Stimulated activated CD8-positive, alpha-beta memory T cell treated with anti-CD3 and anti-CD28 coated beads, Interleukin-15, amount 100 ng/mL, for 24 hours (primary cell): Measurements from ENCODE around the gene ERRFI1.

Source experiments
- DNase-seq: peaks from one replicate; pipeline ENCODE4 v3.0.0-alpha.2; 2020; ENCODE audit warnings: low read depth

The ERRFI1 gene

GRCh38 chr1:8018492-8019228 is 7.4 kb downstream of the ERRFI1 start:
- DNase-seq: no peak

- DNase-seq: no peak
Observed at GRCh38 chr1:8017495-8018197, 8.5 kb downstream of the ERRFI1 start.

- no peak for DNase-seq
Observed at GRCh38 chr1:8016895-8017241, 9.2 kb downstream of the ERRFI1 start.

GRCh38 chr1:8016210-8016894 is 9.8 kb downstream of the ERRFI1 start:
- no peak for DNase-seq

DNA sequence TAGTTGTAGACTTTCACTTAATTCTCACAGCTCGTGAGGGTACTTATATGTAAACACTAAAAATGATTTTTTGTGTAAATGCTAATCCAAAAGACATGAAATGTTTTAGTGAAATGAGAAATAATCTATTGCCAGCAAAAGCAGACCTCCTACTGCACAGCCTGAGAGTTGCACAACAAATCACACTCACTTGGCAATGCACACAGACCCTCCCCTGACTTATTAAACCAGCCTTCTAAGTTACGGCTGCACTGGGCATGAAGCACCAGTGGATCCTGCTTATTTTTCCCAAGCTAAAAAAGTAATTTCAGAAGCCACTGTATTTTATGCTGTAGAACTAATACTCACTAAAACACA is 10.3 kb downstream of the ERRFI1 start:
- no peak for DNase-seq

DNA sequence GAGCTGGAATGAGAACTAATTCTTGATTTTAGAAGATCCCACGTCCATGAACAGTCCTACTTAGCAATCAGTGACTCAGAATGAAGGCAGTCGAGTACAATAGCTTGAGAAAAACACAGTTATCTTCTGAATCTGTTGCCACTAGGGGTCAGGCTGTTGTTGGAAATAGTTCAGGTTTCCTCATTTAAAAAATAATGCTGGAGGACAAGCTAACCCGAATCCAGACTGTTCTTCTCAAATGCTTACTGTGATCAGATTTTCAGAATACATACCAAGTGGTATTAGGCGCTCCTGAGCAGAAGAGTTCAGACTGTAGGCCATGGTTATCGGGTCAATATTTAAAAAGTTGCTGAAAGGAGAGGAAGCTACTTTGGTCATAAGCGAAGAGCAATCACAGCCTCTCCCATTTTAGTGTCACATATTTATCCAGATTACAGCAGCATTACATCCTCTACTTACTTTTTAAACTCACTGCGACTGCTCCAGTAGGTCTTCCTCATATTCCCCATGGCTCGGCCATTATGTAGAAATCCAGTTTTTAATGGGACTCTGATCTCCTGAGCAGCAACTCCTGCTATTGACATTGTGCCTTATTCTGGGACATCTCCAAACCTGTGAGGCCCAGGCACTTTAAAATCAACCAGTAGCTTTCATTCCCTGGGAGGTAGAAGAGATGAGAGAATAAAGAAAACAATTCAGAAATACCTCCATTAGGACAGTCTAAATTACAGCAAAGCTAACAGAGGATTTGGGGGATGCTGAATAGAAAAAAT is 10.9 kb downstream of the ERRFI1 start:
- DNase-seq: no peak

GRCh38 chr1:8014381-8014988 is 11.6 kb downstream of the ERRFI1 start:
- no peak for DNase-seq

- DNase-seq: no peak
Observed at GRCh38 chr1:8013800-8014199, 12.3 kb downstream of the ERRFI1 start.

- DNase-seq: no peak
Observed at GRCh38 chr1:8013399-8013798, 12.7 kb downstream of the ERRFI1 start.

DNA sequence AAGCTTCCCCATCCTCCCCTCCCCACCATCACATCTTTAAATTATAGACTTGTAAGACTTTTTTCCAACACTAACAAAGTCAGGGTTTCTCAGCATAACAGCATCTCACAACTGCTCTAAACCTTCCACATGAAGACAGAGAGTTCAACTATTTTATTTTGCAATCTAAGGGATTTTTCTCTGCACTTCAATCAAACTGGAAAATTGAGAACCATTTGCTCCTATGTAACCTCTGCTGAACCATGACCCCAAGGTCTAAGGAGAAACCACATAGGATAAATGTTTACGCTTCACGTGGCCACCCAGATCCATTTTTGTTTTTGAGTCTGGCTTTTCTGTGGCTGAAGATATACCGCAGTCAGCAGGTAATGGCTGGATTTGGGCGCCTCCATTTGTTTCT is 13.2 kb downstream of the ERRFI1 start:
- no peak for DNase-seq

DNA sequence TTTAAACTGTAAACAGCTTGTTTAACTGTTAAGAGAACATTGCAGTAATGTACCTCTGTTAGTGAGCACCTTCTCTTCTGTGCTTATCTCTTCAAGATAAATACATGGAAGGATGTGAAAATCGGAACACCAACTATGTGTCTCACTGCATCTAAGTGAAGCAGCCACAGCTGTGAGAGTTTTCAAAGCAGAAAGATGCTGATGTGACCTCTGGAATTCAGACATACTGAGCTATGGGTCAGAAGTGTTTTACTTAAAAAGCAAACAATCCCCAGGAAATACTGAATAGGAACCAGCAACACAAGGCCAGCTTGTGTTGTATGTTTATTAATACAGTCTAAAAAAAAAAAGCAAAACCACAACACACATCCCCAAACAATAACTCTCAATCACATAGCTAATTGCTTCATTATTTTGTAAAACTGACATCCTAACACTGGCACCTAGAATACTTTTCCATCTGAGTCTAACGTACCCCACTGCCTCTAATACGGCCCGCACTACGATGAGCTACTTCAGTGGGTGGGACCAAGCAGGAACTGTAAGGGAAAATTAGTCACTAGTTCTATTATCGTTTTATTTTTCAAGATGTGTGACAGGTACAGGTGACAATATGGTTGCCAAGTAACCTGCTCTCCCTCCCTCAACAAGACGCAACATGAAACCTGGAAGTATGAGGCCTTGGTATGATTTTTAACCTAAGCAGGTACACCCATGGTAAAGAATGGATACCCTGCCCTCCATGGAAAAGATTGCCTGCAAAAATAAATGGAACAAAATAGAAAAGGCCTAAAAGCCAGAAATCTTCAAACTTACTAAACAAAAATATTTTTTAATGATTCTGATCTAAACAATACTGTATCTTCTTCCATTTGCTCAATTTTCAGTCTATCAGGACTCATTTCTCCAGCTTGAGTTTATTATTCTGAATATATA is 13.9 kb downstream of the ERRFI1 start:
- no peak for DNase-seq

DNA sequence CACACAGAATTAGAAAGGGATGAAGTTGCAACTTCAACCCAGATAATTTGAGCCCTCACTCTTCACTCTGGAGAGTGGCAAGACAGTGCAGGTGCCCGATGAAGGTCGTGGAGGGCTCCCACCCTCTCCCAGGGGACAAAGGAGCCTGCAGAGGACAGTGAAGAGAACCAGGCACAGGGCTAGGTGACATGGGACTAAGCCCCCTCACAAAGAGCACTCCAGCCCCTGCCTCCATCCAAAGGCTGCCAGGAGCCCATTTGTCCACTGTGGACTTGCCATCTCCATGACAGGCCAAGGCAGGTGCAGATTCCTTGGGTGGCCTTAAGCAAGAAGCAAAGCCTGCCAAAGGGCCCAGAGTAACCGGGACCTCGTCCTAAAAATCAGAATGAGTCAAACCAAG is 15.1 kb downstream of the ERRFI1 start:
- no peak for DNase-seq

DNA sequence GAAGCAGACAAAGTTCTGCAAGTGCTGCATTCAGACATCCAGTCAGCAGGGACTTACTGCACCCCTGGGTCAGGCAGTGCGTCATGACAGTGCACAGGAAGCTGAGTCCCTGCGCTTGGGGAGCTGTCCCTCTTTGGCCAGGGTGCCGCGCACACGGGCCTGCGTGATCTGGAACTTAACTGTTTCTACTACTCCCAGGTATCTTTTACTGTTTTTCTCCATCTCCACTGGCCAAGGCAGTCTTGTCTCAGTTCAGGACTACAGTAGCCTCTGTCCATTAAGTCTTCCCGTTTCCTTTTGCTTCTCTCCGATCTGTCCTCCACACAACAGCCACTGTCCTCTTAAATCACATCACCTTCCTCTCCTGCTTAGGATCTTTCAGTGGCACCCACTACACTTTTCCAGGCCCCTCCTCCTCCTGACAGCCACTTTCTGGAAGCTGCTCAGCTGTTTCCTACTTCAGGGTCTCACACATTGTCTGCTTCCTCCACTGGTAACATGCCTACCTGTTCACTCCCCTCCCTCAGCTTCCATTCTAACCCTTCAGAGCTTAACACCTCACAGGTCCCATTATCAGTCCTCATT is 15.9 kb downstream of the ERRFI1 start:
- no peak for DNase-seq

- no peak for DNase-seq
Observed at GRCh38 chr1:8009043-8010002, 16.8 kb downstream of the ERRFI1 start.

GRCh38 chr1:8006037-8006963 is 19.8 kb downstream of the ERRFI1 start:
- no peak for DNase-seq

DNA sequence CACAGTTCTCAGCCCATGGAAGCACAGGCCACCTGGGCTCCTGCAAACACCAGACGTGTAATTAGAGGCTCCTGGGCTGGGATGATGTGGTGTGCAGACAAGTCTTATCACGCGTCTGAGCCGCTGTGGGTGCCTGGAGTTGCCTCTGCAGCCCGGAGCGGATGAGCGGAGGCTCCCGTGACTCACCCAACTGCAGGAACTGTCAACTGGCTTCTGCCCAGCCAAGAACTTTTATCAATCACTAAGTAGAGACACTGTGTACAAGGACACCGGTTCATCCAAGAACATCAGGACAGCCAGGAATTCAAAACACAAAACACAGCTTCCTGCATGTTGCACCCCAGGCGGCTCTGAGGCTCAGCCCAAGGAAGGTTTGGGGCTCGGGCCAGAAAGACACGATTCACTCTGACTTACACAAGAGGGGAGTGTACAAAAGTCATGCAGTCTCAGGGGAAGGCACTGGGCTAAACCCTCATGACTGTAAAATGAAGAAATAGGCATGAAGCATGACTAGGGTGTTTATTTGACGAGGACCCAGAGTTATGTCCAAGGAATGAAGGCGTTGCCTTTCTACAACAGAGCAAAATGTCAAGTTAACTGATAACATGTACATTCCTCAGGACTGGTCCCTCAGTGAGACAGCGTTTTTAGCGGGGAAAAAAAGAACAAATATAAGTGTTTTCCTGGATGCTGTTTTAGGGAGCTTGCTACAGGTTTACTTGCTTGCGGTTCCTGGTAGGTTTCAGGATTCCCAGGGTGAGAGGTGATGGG is 21.1 kb downstream of the ERRFI1 start:
- no peak for DNase-seq

GRCh38 chr1:8004113-8004802 is 21.9 kb downstream of the ERRFI1 start:
- DNase-seq: no peak
